ENCODE data around the gene QKI. TPM values are rescaled to one million over a fixed set of nuclear protein-coding genes. Genes with fewer than 3 reads are reported as not detected.

Gene QKI
- total and polyA plus RNA-seq, 2 experiments from 2014 or later = 148 to 503 TPM

DNA sequence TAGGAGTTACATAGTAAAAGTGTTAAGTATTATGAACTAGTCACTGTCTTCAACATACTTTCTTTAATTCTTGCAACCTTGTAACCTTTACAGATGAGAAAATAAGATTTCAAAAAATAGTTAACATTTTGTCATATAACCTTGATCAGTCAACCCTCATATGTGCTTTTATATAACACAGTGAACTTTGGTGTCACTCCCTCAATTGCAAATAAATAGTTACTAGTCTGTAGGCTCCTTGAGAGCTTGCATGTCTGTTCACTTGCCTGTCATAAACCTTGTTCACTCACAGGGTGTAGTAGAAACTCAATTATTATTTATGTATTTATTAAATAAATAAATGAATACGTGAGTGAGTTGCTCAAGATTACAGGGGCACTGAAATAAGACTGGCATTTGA, 107.5 kb downstream of the QKI start:
- Histone ChIP-seq H3K27me3 (no peaks in the 10 kb centered on the region), H3K9me3 (ENCODE audit: low read depth) (no peaks in the 10 kb centered on the region), H3K27ac (no peak overlapping the region), H3K4me3 (no peak overlapping the region), H3K4me1 (ENCODE audit: low read depth) (peaks cover 35% of the 10 kb centered on the region), H3K36me3 (no peaks in the 10 kb centered on the region)
- no peak for DNase-seq (ENCODE audit: low read depth in 1 of 2, low spot score in 1 of 2)
- TF ChIP-seq, protein P1, sequence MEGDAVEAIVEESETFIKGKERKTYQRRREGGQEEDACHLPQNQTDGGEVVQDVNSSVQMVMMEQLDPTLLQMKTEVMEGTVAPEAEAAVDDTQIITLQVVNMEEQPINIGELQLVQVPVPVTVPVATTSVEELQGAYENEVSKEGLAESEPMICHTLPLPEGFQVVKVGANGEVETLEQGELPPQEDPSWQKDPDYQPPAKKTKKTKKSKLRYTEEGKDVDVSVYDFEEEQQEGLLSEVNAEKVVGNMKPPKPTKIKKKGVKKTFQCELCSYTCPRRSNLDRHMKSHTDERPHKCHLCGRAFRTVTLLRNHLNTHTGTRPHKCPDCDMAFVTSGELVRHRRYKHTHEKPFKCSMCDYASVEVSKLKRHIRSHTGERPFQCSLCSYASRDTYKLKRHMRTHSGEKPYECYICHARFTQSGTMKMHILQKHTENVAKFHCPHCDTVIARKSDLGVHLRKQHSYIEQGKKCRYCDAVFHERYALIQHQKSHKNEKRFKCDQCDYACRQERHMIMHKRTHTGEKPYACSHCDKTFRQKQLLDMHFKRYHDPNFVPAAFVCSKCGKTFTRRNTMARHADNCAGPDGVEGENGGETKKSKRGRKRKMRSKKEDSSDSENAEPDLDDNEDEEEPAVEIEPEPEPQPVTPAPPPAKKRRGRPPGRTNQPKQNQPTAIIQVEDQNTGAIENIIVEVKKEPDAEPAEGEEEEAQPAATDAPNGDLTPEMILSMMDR (IDR thresholded peaks at IDR 0.05; ENCODE audit: low read depth, low read length) = no peak

DNA sequence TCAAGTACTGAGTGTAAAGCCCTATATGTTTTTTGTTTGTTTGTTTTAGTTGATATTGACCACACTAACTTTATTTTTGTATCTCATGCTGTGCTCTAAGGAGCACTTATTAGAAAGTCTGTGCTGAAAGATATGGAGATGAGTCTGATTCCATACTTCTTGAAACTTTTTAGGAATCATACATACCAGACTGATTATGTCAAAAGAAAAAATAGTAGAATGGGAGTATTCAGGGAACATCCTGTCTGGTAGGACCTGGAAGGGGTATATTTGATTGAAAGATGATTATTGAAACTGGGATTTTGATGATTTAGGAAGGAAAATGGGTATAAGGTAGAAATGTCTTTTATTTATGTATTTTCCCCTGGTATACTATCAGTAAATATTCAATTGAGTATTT, 111.4 kb downstream of the QKI start:
- no peak overlapping the region for H3K27ac ChIP-seq
- peaks cover 50% of the 10 kb centered on the region for H3K4me1 ChIP-seq (ENCODE audit: low read depth)
- DNase-seq (ENCODE audit: low read depth in 1 of 2, low spot score in 1 of 2) = no peak
- TF ChIP-seq, protein P1 (IDR thresholded peaks at IDR 0.05; ENCODE audit: low read depth, low read length) = no peak
- H3K4me3 ChIP-seq = no peak overlapping the region
- no peaks in the 10 kb centered on the region for H3K27me3 ChIP-seq
- no peaks in the 10 kb centered on the region for H3K9me3 ChIP-seq (ENCODE audit: low read depth)
- H3K36me3 ChIP-seq = no peaks in the 10 kb centered on the region

DNA sequence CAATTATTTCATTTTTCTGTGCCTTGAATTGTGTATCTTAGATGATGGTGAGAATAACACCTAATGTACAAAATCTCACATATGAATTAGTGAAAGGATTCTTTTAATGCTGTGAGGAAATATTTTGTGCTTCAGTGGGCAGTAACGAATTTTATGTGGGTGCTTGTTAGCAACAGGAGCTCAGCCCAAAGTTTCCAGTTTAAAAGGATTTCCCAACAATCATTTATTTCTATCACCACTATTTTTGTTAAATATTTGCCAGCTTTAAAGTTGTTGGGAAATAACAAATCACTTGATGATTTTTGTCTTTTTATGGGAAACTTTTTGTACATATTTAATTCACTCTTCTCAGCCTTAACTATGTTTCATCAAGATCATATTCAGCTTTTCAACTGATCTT, 111.8 kb downstream of the QKI start:
- Histone ChIP-seq H3K36me3 (no peaks in the 10 kb centered on the region), H3K27me3 (no peaks in the 10 kb centered on the region), H3K27ac (peak overlapping the region; percentile 24), H3K4me1 (ENCODE audit: low read depth) (peaks cover 54% of the 10 kb centered on the region), H3K9me3 (ENCODE audit: low read depth) (no peaks in the 10 kb centered on the region), H3K4me3 (no peak overlapping the region)
- TF ChIP-seq, protein P1 (IDR thresholded peaks at IDR 0.05; ENCODE audit: low read depth, low read length) = no peak
- DNase-seq (ENCODE audit: low read depth in 1 of 2, low spot score in 1 of 2) = no peak

DNA sequence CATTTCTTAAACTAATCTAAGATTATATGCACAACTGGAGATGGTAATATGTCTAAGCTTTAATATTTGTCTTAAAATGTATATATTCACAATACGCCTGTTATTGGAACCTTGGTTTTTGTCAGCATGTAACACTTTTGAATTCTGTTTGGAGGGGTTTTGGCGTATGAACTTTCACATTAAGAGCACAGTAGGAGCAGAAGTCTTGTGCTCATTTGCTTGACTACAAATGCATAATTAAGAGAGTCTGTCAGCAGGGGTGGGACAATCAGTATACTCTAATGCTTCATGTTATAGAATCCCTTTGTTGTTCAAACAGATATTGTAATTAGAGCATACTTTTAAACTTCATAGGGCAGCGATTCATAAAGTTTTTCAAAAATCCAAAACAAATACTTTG, 112.8 kb downstream of the QKI start:
- peaks cover 64% of the 10 kb centered on the region for H3K4me1 ChIP-seq (ENCODE audit: low read depth)
- H3K27ac ChIP-seq = peak overlapping the region; percentile 24

DNA sequence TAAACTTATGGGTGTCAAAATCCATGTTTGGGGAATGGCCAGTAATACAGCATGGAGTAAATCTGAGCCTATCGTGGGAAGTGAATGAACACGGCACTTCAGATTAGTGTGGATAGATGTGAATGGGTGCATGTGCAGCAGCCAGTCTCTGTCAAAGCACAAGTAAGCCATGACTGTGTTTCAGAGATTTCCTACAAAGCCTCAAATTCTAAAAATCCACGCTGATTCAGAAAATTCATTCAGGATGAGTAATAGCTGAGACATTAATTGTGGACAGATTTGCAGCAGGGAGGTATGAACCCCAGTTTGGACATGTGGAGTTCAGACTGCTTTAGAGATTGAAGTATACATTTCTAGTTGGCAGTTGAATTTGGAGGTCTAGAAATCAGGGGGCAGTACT, 115.1 kb downstream of the QKI start:
- H3K4me3 ChIP-seq = no peak overlapping the region
- DNase-seq (ENCODE audit: low read depth in 1 of 2, low spot score in 1 of 2) = peak in 1 of 2 donors; percentile 77
- no peaks in the 10 kb centered on the region for H3K36me3 ChIP-seq
- TF ChIP-seq, protein P1 (IDR thresholded peaks at IDR 0.05; ENCODE audit: low read depth, low read length) = no peak
- no peaks in the 10 kb centered on the region for H3K27me3 ChIP-seq
- no peaks in the 10 kb centered on the region for H3K9me3 ChIP-seq (ENCODE audit: low read depth)
- peak overlapping the region; percentile 5 for H3K27ac ChIP-seq
- peaks cover 76% of the 10 kb centered on the region for H3K4me1 ChIP-seq (ENCODE audit: low read depth)

More for the DNA sequence above, 112.8 kb downstream of the QKI start:
- Histone ChIP-seq H3K36me3 (no peaks in the 10 kb centered on the region), H3K4me3 (no peak overlapping the region), H3K9me3 (ENCODE audit: low read depth) (no peaks in the 10 kb centered on the region), H3K27me3 (no peaks in the 10 kb centered on the region)
- TF ChIP-seq, protein P1 (IDR thresholded peaks at IDR 0.05; ENCODE audit: low read depth, low read length) = no peak
- no peak for DNase-seq (ENCODE audit: low read depth in 1 of 2, low spot score in 1 of 2)

DNA sequence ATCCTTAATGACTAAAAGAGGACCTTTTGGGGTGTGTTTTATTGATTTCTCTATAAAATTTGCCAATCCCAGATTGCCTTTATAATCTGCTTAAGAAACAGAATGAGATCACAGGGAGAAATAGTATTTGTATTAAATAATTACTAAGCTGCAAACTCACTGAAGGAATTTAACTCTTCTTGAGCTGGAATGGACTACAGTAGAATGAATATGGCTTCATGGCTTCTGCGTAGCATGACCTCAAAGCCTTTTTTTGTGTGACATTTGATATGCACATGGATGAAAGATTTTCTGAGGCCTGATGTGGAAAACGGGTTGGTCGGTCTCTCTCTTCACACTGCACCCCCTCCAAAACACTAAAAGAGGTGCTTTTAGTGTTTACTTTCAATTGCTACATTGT, 115.9 kb downstream of the QKI start:
- H3K27ac ChIP-seq = no peak overlapping the region
- peaks cover 76% of the 10 kb centered on the region for H3K4me1 ChIP-seq (ENCODE audit: low read depth)
- H3K27me3 ChIP-seq = no peaks in the 10 kb centered on the region
- H3K9me3 ChIP-seq (ENCODE audit: low read depth) = no peaks in the 10 kb centered on the region
- no peak for DNase-seq (ENCODE audit: low read depth in 1 of 2, low spot score in 1 of 2)
- H3K36me3 ChIP-seq = no peaks in the 10 kb centered on the region
- H3K4me3 ChIP-seq = no peak overlapping the region
- TF ChIP-seq, protein P1 (IDR thresholded peaks at IDR 0.05; ENCODE audit: low read depth, low read length) = no peak

Data from cardiac muscle cell (in vitro differentiated cells and primary cell).